Type B pancreatic cell (in vitro differentiated cells): ENCODE data around the gene CFDP1. TPM values are rescaled to one million over a fixed set of nuclear protein-coding genes. Genes with fewer than 3 reads are reported as not detected.

ENCODE experiments used
- DNase-seq: peaks from one replicate; pipeline ENCODE4 v3.0.0; 2021; ENCODE audit warnings: mixed read lengths; ENCODE audit not compliant: unreplicated experiment; ENCODE audit errors: extremely low spot score
- H3K27ac Mint-ChIP-seq: 2 replicates; pipeline ENCODE4 v1.8.0; 2021; ENCODE audit warnings: mild to moderate bottlenecking, mixed read lengths
- H3K27me3 Mint-ChIP-seq: 2 replicates; pipeline ENCODE4 v1.8.0; 2021; ENCODE audit warnings: mixed read lengths
- H3K36me3 Mint-ChIP-seq: 2 replicates; pipeline ENCODE4 v1.8.0; 2021; ENCODE audit warnings: mixed read lengths
- H3K4me1 Mint-ChIP-seq: one replicate; pipeline ENCODE4 v1.8.0; 2021; ENCODE audit warnings: mixed read lengths; ENCODE audit not compliant: unreplicated experiment
- H3K4me3 Mint-ChIP-seq: 2 replicates; pipeline ENCODE4 v1.8.0; 2021; ENCODE audit warnings: mild to moderate bottlenecking, mixed read lengths
- H3K9me3 Mint-ChIP-seq: 2 replicates; pipeline ENCODE4 v1.8.0; 2021; ENCODE audit warnings: mixed read lengths
- total RNA-seq: library from RNA; stranded (reverse); gene quantifications from 2 replicates; pipeline ENCODE4 v1.2.1, GENCODE V29; 2021; ENCODE audit warnings: low replicate concordance
- TF ChIP-seq, protein P1 (sequence below): fragments of 200-600 bp; sonication (generic); conservative IDR thresholded peaks from 2 replicates; pipeline ENCODE4 v1.5.0; 2021; ENCODE audit warnings: antibody characterized with exemption, mild to moderate bottlenecking

CFDP1 gene
- total RNA-seq, 1 donor from 2014 or later = 84.9 TPM

DNA sequence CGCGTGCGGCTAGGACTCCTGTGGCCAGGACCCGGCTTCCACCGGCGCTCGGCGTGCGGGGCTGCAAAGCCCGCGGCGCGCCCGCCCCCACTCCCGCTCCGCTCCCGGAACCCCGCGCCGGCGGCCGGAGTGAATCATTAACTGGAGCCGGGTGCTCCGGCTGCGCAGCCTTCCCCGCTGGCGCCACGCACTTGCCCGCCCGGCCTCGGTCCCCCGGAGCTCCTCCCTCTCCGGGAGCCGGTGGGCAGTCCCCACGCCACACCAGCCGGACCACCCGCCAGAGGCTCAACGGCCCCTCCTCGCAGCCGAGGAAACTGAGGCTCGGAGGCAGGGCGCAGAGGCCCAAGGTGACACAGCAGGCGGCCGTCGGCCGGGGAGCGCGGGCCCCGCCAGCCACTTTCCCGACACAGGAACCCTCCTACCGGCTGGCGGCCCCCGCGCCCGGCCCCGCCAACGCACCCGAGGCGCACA, 182.5 kb downstream of the CFDP1 start:
- TF ChIP-seq, protein P1, sequence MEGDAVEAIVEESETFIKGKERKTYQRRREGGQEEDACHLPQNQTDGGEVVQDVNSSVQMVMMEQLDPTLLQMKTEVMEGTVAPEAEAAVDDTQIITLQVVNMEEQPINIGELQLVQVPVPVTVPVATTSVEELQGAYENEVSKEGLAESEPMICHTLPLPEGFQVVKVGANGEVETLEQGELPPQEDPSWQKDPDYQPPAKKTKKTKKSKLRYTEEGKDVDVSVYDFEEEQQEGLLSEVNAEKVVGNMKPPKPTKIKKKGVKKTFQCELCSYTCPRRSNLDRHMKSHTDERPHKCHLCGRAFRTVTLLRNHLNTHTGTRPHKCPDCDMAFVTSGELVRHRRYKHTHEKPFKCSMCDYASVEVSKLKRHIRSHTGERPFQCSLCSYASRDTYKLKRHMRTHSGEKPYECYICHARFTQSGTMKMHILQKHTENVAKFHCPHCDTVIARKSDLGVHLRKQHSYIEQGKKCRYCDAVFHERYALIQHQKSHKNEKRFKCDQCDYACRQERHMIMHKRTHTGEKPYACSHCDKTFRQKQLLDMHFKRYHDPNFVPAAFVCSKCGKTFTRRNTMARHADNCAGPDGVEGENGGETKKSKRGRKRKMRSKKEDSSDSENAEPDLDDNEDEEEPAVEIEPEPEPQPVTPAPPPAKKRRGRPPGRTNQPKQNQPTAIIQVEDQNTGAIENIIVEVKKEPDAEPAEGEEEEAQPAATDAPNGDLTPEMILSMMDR = no peak
- peak overlapping the region; percentile 72 for H3K27ac Mint-ChIP-seq
- no peaks in the 10 kb centered on the region for H3K36me3 Mint-ChIP-seq
- peaks cover 35% of the 10 kb centered on the region for H3K4me1 Mint-ChIP-seq
- H3K9me3 Mint-ChIP-seq = no peaks in the 10 kb centered on the region
- peak overlapping the region; percentile 89 for H3K4me3 Mint-ChIP-seq
- DNase-seq = no peak
- H3K27me3 Mint-ChIP-seq = no peaks in the 10 kb centered on the region

DNA sequence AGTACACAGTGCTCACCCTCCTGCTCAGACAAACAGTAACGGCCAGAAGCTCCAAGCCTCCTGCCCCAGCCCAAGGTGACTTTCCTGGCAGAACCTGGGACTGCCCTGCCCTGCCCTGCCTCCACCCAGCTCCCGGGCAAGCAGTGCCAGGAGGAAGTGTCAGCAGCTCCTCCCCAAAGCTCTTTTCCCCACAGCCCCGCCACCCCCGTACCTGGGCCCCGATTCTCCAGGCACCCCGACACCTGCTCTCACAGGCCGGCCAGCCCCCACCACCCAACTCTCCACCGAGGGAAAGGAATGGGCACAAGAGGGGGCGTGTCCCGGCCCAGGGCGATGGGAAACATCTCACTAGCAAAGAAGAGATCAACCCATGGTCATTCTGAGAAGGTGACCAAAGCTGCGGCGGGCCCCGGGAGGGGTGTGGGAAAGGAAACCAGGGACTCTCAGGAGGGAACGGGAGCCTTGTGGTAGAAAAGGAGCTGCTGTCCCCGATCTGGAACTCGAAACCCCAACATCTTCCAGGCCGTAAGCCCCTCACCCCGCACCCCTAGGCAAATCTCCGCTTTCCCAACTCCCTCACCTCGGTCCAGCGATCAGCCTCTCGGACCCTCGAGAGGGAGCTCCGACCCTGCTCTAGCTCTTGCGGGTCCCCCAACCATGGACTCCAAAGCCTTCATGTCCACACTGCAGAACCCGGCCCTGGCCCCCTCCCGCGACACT, 183.1 kb downstream of the CFDP1 start:
- peaks cover 38% of the 10 kb centered on the region for H3K4me1 Mint-ChIP-seq
- TF ChIP-seq, protein P1 = no peak
- no peaks in the 10 kb centered on the region for H3K9me3 Mint-ChIP-seq
- H3K27ac Mint-ChIP-seq = peak overlapping the region; percentile 72
- DNase-seq = no peak
- no peaks in the 10 kb centered on the region for H3K27me3 Mint-ChIP-seq
- no peaks in the 10 kb centered on the region for H3K36me3 Mint-ChIP-seq
- H3K4me3 Mint-ChIP-seq = peak overlapping the region; percentile 89

DNA sequence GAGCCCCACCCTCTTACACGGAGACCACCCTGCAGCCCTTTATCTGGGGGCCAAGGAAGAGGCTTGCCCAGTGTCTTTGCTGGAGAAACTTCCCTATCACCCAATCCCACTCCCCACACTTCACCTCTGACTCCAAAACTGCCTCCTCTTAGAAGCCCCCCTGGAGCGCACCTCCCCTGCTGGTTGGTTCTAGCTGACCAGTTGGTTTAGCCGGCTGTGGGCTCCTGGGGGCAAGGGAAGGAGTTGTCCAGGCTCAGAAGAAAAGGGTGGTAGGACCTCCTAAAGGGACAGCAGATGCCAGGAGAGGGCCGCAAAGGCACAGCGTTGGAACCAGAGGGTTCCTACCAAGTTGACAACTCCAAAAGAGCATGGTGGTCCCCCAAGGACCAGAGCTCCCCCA, 183.9 kb downstream of the CFDP1 start:
- peak overlapping the region; percentile 4 for H3K27ac Mint-ChIP-seq

DNA sequence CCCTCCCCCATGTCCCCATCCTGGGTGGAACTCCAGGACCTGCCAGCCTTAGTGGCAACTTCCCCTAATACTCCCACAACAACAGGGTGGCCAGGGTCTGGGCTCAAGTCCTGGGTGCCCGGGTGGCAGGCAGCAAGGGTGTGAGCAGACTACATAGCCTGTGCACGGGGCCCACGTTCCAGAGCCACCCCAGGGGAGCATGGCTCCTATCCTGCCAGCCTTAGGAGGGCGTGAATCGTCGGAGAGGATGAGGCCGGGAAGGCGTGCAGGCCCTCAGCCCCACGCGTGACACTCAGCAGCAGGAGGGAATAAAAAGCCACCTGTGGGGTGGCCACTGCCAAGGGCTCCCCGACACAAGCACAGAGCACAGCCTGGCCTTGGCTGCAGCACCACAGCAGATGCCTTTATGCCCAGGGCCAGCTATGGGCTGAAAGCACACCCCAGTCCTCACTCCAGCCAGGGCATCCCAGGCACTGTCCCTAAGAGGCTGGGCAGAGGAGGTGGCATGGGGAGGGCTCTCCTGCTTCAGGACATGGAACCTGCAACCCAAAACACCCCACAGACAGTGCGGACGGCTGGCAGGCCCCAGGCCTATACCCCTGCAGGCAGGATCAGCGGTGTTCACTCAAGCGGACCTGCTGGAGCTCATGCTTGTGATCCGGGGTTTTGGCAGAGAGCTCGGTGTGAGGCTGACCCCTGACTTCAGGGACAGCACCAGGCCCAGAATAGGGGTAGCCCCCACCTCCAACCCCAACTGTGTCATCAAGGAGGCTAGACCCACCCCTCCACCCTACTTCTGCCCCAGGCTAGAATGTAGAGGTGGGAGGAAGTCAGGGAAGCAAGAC, 184.5 kb downstream of the CFDP1 start:
- H3K9me3 Mint-ChIP-seq = no peaks in the 10 kb centered on the region
- H3K4me1 Mint-ChIP-seq = peaks cover 39% of the 10 kb centered on the region
- no peak for DNase-seq
- H3K27ac Mint-ChIP-seq = peak overlapping the region; percentile 88
- TF ChIP-seq, protein P1 = no peak
- no peaks in the 10 kb centered on the region for H3K27me3 Mint-ChIP-seq
- H3K36me3 Mint-ChIP-seq = no peaks in the 10 kb centered on the region
- H3K4me3 Mint-ChIP-seq = peak overlapping the region; percentile 17

More for the DNA sequence above, 183.9 kb downstream of the CFDP1 start:
- no peaks in the 10 kb centered on the region for H3K36me3 Mint-ChIP-seq
- H3K4me1 Mint-ChIP-seq = peaks cover 37% of the 10 kb centered on the region
- no peaks in the 10 kb centered on the region for H3K27me3 Mint-ChIP-seq
- peak overlapping the region; percentile 89 for H3K4me3 Mint-ChIP-seq
- no peak for DNase-seq
- H3K9me3 Mint-ChIP-seq = no peaks in the 10 kb centered on the region
- TF ChIP-seq, protein P1 = no peak

DNA sequence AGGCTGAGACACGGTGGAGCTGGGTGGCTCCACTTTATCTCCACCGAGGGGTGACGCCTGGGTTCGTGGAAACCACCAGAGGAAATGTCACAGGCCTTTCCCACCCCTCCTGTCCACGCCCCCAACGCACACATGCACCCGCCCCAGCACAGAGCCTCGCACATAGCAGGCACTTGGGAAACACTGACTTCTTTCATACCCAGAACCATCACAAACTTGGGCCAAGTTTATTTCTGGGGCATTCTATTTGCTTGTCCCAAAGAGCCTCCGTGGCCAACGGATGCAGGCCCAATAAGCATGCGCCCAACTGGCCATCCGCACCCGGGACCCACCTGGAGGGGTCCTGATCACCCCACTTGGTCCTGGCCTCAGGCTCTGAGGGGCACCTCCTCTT, 185.2 kb downstream of the CFDP1 start:
- TF ChIP-seq, protein P1 = no peak
- no peaks in the 10 kb centered on the region for H3K27me3 Mint-ChIP-seq
- H3K4me3 Mint-ChIP-seq = peak overlapping the region; percentile 68
- H3K27ac Mint-ChIP-seq = peak overlapping the region; percentile 88
- peaks cover 45% of the 10 kb centered on the region for H3K4me1 Mint-ChIP-seq
- DNase-seq = no peak
- H3K36me3 Mint-ChIP-seq = peaks cover 3% of the 10 kb centered on the region
- H3K9me3 Mint-ChIP-seq = no peaks in the 10 kb centered on the region
